SK-N-MC (cell line): ENCODE results near the gene SEPTIN1.
A peak's percentile ranks its signal among the peaks of the same experiment; 100 is the strongest.

Experiments used
- DNase-seq: peaks from one replicate; pipeline ENCODE4 v3.0.0-alpha.2; 2011; ENCODE audit warnings: low read depth, low spot score
- H3K27ac ChIP-seq: fragments of 200-600 bp; sonication (generic); 2 replicates; pipeline ENCODE4 v1.5.1; 2016; ENCODE audit warnings: mixed run types
- H3K36me3 ChIP-seq: fragments of 200-600 bp; sonication (generic); 2 replicates; pipeline ENCODE4 v1.6.1; 2017; ENCODE audit warnings: antibody characterized with exemption, low read length, mixed read lengths; ENCODE audit not compliant: insufficient read depth
- H3K4me3 ChIP-seq: fragments of 200-600 bp; sonication (generic); 2 replicates; pipeline ENCODE4 v1.5.1; 2016
- H3K9ac ChIP-seq: fragments of 200-600 bp; sonication (generic); 2 replicates; pipeline ENCODE4 v1.8.0; 2017; ENCODE audit warnings: mixed run types, mixed read lengths; ENCODE audit not compliant: insufficient read length
- H3K9me3 ChIP-seq: fragments of 200-600 bp; sonication (generic); 2 replicates; pipeline ENCODE4 v1.6.1; 2017; ENCODE audit warnings: low read depth, mild to moderate bottlenecking, antibody characterized with exemption, low read length, moderate library complexity, mixed read lengths
- EZH2 ChIP-seq: fragments of 200-600 bp; sonication (generic); IDR thresholded peaks from one replicate; pipeline ENCODE4 v1.6.1; 2017; ENCODE audit warnings: antibody characterized with exemption
- FOXP2 ChIP-seq: optimal IDR thresholded peaks from 2 replicates; pipeline ENCODE3; 2011; ENCODE audit warnings: mild to moderate bottlenecking, moderate library complexity; ENCODE audit not compliant: insufficient read depth; ENCODE audit errors: extremely low read length, control extremely low read depth
- POLR2AphosphoS5 ChIP-seq: IDR thresholded peaks from 2 replicates; pipeline ENCODE4 v1.6.1; 2012; ENCODE audit warnings: mild to moderate bottlenecking, low read depth, low read length, borderline replicate concordance

SEPTIN1 gene

GRCh38 chr16:30367349-30368009 lies 14.9 kb downstream of the SEPTIN1 start:
- Histone ChIP-seq H3K9ac (peak overlapping the region; percentile 78), H3K36me3 (peaks cover 22% of the 10 kb centered on the region; the same call in 1 of the 2 replicates), H3K9me3 (no peaks in the 10 kb centered on the region), H3K4me3 (peak overlapping the region; percentile 82), H3K27ac (no peak overlapping the region)
- DNase-seq, result no peak
- TF ChIP-seq EZH2, result no peak
- no peak for TF ChIP-seq FOXP2
- no peak for TF ChIP-seq POLR2AphosphoS5

- no peak for DNase-seq
- Histone ChIP-seq H3K4me3 (no peak overlapping the region), H3K9me3 (no peaks in the 10 kb centered on the region), H3K27ac (no peak overlapping the region), H3K36me3 (peaks cover 25% of the 10 kb centered on the region; the same call in 1 of the 2 replicates), H3K9ac (no peak overlapping the region)
- TF ChIP-seq FOXP2, result no peak
- TF ChIP-seq EZH2, result no peak
- TF ChIP-seq POLR2AphosphoS5, result no peak
These were observed 15.8 kb downstream of the SEPTIN1 start for GRCh38 chr16:30366511-30366910.

GRCh38 chr16:30365200-30365599 lies 17.2 kb downstream of the SEPTIN1 start:
- no peak overlapping the region for H3K4me3 ChIP-seq
- no peaks in the 10 kb centered on the region for H3K9me3 ChIP-seq
- TF ChIP-seq EZH2 (no peak), FOXP2 (no peak), POLR2AphosphoS5 (no peak)
- peaks cover 25% of the 10 kb centered on the region; the same call in 1 of the 2 replicates for H3K36me3 ChIP-seq
- H3K27ac ChIP-seq, result no peak overlapping the region
- no peak for DNase-seq
- no peak overlapping the region for H3K9ac ChIP-seq

GRCh38 chr16:30361180-30361579 lies 21.2 kb downstream of the SEPTIN1 start:
- H3K9me3 ChIP-seq, result no peaks in the 10 kb centered on the region
- H3K4me3 ChIP-seq, result no peak overlapping the region
- TF ChIP-seq POLR2AphosphoS5, result no peak
- no peak for TF ChIP-seq FOXP2
- TF ChIP-seq EZH2, result no peak
- no peak overlapping the region for H3K27ac ChIP-seq
- no peak overlapping the region for H3K9ac ChIP-seq
- no peak for DNase-seq
- H3K36me3 ChIP-seq, result peaks cover 41% of the 10 kb centered on the region; the same call in 1 of the 2 replicates

GRCh38 chr16:30359871-30360170 lies 22.5 kb downstream of the SEPTIN1 start:
- Histone ChIP-seq H3K9ac (no peak overlapping the region), H3K36me3 (peaks cover 35% of the 10 kb centered on the region; the same call in 1 of the 2 replicates), H3K9me3 (no peaks in the 10 kb centered on the region)

GRCh38 chr16:30358990-30359870 lies 23.1 kb downstream of the SEPTIN1 start:
- no peak overlapping the region for H3K9ac ChIP-seq
- DNase-seq, result no peak
- no peak for TF ChIP-seq FOXP2
- no peak for TF ChIP-seq EZH2
- TF ChIP-seq POLR2AphosphoS5, result no peak

More at GRCh38 chr16:30359871-30360170, 22.5 kb downstream of the SEPTIN1 start:
- no peak for TF ChIP-seq POLR2AphosphoS5
- no peak for TF ChIP-seq EZH2
- no peak for TF ChIP-seq FOXP2
- no peak for DNase-seq
- no peak overlapping the region for H3K4me3 ChIP-seq
- no peak overlapping the region for H3K27ac ChIP-seq

GRCh38 chr16:30358577-30358936 lies 23.8 kb downstream of the SEPTIN1 start:
- Histone ChIP-seq H3K4me3 (no peak overlapping the region), H3K27ac (no peak overlapping the region), H3K9ac (no peak overlapping the region), H3K36me3 (peaks cover 32% of the 10 kb centered on the region; the same call in 1 of the 2 replicates), H3K9me3 (no peaks in the 10 kb centered on the region)
- no peak for DNase-seq
- TF ChIP-seq EZH2, result no peak
- TF ChIP-seq POLR2AphosphoS5, result no peak
- no peak for TF ChIP-seq FOXP2

More at GRCh38 chr16:30358990-30359870, 23.1 kb downstream of the SEPTIN1 start:
- Histone ChIP-seq H3K27ac (no peak overlapping the region), H3K36me3 (peaks cover 29% of the 10 kb centered on the region; the same call in 1 of the 2 replicates), H3K4me3 (no peak overlapping the region), H3K9me3 (no peaks in the 10 kb centered on the region)

- Histone ChIP-seq H3K9me3 (no peaks in the 10 kb centered on the region), H3K27ac (no peak overlapping the region), H3K36me3 (peaks cover 30% of the 10 kb centered on the region; the same call in 1 of the 2 replicates), H3K9ac (no peak overlapping the region), H3K4me3 (no peak overlapping the region)
- no peak for TF ChIP-seq EZH2
- no peak for TF ChIP-seq FOXP2
- DNase-seq, result no peak
These were observed 24.4 kb downstream of the SEPTIN1 start for GRCh38 chr16:30357715-30358576.
